MM.1S (cell line): ENCODE measurements around the gene BARHL1.

Experiments
- CTCF ChIP-seq: fragments of 300-600 bp; sonication (generic); IDR thresholded peaks from 2 replicates; pipeline ENCODE4 v1.5.1; 2016; ENCODE audit warnings: antibody characterized with exemption, low read length, mixed read lengths
- EZH2phosphoT487 ChIP-seq: fragments of 300-600 bp; sonication (generic); IDR thresholded peaks from 2 replicates; pipeline ENCODE4 v1.6.1; 2018; ENCODE audit warnings: antibody characterized with exemption, low read length

GRCh38 chr9:132639322-132639721, 56.9 kb downstream of the BARHL1 start:
- TF ChIP-seq CTCF (no peak), EZH2phosphoT487 (no peak)
